Suppressor macrophage treated with lipopolysaccharide for 1 hour (primary cell): ENCODE measurements around the gene KHDRBS2.

Experiments used
- DNase-seq, 3 donors: peaks; one replicate each; pipeline ENCODE4 v3.0.0-alpha.2; 2020 to 2022

KHDRBS2 gene

DNA sequence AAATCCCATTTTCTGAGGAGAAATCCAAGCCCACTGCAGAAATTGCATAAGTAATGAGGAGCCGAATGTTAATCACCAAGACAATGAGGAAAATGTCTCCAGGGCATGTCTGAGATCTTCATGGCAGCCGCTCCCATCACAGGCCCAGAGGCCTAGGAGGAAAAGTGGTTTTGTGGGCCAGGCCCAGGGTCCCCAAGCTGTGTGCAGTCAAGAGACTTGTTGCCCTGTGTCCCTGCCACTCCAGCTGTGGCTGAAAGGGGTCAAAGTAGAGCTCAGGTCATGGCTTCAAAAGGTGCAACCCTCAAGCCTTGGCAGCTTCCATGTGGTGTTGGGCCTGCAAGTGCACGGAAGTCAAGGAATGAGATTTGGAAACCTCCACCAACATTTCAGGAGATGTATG lies 276.6 kb downstream of the KHDRBS2 start:
- DNase-seq = no peak

DNA sequence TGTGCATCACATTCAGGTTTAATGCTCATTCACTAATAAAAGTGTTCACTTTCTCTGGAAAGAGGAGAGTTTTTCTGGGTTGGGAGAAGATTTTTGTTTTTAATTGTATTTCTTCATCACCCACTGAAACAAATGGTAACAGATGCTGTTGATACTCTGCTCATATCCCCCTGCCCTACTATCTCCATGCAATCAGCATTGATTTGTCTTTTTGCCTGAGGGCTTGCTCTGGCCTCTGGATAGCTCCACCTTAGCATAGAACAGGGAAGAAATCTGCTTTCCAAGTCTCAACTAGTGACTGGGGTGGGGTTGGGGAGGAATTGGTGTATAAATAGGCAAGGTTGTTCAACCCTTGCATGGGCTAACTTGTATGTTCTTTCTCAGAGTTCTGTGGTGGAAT lies 296.4 kb downstream of the KHDRBS2 start:
- DNase-seq = no peak

DNA sequence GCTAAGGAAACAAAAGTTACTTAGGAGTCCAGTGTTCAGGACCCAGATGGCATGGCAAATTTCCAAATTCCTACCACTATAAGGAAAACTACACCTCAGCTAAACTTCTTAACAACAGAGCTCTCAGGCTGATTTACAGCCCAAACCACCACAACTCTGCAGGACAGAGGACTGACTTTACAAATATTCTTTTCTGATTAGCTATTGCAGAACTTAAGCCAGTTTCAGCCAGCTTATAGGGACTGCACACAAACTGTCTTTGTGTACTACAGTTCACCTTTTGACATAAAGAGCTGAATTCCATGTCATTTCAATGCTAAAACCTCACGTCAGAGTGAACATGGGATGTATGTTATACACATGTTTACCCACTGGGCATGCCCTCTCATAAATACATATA lies 305.4 kb downstream of the KHDRBS2 start:
- no peak for DNase-seq

- no peak for DNase-seq
Observed at GRCh38 chr6:61977947-61978346, 308.1 kb downstream of the KHDRBS2 start.

GRCh38 chr6:61977099-61977498 lies 308.9 kb downstream of the KHDRBS2 start:
- no peak for DNase-seq

GRCh38 chr6:61959196-61959595 lies 326.8 kb downstream of the KHDRBS2 start:
- DNase-seq = no peak

GRCh38 chr6:61953851-61954250 lies 332.2 kb downstream of the KHDRBS2 start:
- no peak for DNase-seq

GRCh38 chr6:61951586-61951985 lies 334.4 kb downstream of the KHDRBS2 start:
- no peak for DNase-seq

GRCh38 chr6:61950811-61951210 lies 335.2 kb downstream of the KHDRBS2 start:
- DNase-seq = no peak

DNA sequence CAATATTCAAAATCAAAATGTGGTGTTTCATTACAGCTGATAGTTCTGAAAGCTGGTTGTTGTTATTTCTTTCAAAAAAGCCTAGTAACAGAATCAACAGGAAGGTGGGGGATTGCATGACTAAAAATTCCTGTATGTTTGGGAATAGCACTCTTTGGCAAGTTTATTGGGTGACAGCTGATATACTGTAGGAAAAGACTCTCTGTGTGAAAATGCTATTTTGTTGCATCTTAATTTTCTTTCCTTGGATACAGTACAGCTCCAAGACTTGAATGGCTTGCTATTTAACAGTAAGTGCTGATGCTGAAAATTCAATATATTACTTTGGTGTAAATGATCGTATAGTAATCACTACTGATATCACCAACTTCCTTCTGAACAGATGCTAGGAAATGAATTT lies 336.1 kb downstream of the KHDRBS2 start:
- DNase-seq = no peak

DNA sequence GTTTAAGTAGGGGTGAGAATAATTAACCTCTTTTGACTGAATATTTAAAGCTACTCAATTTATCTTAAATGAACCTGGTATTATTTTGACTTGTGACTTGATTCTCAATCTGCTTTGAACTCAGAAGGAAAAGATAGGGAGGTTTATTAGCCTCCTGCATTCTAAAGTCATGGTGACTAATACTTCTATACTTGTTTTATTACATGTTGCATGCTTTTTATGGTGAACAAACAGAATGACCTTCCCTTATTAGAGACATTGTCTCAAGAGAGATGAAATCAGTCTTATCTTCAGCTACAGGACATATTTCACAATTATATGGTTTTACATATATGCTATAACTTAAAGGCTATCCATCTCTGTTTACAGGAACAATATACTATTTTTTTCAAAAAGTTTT lies 336.9 kb downstream of the KHDRBS2 start:
- DNase-seq = no peak

DNA sequence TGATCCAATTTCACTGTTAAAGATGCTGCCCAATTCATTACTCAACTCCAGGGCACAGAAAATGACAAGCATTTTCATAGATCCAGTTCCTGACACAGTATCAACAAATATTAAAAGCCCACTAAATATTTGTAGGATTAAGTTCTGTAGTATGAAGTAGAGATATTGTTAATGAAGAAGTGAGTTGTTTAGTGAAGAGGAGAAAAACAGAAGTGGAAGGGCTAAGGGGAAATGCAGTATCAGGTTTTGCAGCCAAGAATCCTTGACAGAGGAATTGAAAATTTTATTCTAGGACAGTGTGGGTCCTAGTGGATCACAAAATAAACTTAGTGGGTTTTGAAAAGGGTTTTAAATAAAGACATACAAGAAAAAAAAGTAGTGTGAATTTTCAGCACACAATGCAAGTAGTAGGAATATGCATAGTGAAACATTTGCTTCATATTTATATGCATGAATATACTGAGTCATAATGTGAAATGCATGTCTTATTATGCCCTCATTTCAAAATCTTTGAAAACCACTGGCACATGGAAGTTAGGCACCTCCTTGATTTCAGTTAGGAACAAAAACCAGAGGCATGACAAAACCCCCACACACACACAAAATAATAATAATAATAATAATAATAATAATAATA lies 338.6 kb downstream of the KHDRBS2 start:
- no peak for DNase-seq

GRCh38 chr6:61940919-61941318 lies 345.1 kb downstream of the KHDRBS2 start:
- DNase-seq = no peak

GRCh38 chr6:61935242-61935846 lies 350.7 kb downstream of the KHDRBS2 start:
- no peak for DNase-seq

DNA sequence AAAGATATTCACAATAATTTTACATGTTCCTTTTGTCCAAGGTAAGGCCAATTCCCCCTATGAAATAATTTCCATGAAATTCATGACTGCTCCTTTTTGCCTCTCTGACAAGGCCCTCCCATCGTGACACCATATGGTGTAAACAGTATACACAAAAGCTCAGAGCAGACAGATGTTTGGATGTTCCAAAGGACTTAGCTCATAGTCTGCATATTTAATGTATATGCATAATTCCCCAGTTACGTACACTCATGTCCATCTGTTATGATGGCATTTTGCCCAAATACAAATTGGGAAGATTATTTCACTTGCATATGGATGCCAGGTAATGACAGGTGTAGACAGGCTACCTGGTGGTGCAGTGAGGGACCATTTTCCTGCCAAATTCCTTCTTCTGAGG lies 376.5 kb downstream of the KHDRBS2 start:
- no peak for DNase-seq

GRCh38 chr6:61901748-61902147 lies 384.3 kb downstream of the KHDRBS2 start:
- DNase-seq = no peak

GRCh38 chr6:61894536-61894935 lies 391.5 kb downstream of the KHDRBS2 start:
- no peak for DNase-seq

DNA sequence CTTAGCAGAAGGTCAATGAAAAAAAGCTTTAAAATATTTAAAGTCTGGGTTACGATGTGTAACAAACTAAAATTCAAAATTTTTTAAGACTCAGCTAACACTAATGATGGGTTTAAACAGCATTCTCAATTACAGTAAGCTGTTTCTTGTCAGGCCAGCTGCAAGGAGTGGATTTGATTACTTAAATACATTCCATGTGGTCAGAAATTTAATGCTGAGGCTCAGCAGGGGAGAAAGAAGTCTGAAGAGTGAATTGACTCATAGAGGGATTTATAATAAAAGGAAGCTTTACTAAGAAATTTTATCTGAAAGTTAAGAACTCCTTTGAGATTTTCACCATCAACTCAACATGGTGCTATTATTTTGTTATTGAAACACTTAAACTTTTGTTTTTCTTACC lies 398.6 kb downstream of the KHDRBS2 start:
- DNase-seq = no peak

GRCh38 chr6:61886608-61887259 lies 399.3 kb downstream of the KHDRBS2 start:
- DNase-seq = peak in 2 of 3 donors; percentile 2 to 14

GRCh38 chr6:61869632-61870400 lies 416.2 kb downstream of the KHDRBS2 start:
- no peak for DNase-seq

- no peak for DNase-seq
Observed at GRCh38 chr6:61868507-61869080, 417.4 kb downstream of the KHDRBS2 start.

DNA sequence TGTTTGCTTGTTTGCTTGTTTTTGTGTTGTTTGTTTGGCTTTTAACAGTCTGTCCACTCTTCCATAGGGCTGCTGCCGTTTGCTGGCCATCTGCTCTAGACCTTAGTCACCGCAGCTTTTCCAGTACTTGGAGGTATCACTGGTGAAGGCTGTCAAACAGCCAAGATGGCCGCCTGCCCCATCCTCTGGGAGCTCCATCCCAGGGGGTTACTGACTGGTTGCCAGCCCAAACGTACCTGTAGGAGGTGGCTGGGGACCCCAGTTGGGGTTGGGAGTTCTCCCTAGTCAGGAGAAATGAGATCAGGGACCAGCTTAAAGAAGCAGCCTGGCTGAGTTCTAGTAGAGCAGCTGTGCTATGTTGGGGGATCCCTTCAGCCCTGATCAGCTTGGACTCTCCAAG lies 418.4 kb downstream of the KHDRBS2 start:
- DNase-seq = no peak

DNA sequence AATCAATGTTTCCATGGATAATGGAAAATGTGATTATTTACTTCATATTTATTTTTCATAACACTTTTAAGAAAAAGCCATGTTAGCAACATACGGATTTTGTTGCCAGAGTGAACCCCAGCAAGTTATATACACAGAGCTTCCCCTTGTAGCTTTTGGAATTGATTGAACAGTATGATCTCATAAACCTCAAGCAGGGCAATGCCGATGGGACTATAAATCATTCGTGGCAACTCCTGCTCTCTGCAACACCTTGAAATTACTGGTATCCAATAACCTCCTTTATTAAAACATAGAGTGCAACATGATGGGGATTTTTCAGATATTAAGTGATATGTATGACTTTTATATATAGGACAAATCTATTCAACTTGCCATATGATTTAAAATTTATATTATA lies 428.5 kb downstream of the KHDRBS2 start:
- DNase-seq = no peak
